ENCODE data around the gene UROC1.

The UROC1 gene

DNA sequence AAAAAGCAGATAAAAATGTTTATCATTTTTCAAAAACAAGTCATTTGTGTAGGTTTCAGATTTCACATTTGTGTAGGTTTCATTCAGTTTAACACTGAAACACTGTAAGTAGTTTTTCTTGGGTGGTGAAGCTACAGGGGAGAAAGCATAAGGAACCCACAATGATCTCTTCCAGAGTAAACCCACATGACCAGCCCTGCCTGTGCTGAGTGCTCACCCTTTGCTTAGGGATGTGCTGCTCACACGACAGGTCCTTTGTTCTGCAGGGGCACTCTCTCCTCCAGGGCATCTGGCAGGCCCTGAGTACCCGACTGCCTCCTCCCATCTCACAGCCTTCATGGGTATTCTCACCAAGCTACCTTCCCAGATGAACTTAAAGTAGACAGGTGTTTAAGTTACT lies 70.8 kb downstream of the UROC1 start:
- no peak overlapping the region for H3K4me3 ChIP-seq (ENCODE audit: control insufficient read depth, low read depth, low read length)
- DNase-seq (ENCODE audit: low read depth): no peak
- TF ChIP-seq, protein P1, sequence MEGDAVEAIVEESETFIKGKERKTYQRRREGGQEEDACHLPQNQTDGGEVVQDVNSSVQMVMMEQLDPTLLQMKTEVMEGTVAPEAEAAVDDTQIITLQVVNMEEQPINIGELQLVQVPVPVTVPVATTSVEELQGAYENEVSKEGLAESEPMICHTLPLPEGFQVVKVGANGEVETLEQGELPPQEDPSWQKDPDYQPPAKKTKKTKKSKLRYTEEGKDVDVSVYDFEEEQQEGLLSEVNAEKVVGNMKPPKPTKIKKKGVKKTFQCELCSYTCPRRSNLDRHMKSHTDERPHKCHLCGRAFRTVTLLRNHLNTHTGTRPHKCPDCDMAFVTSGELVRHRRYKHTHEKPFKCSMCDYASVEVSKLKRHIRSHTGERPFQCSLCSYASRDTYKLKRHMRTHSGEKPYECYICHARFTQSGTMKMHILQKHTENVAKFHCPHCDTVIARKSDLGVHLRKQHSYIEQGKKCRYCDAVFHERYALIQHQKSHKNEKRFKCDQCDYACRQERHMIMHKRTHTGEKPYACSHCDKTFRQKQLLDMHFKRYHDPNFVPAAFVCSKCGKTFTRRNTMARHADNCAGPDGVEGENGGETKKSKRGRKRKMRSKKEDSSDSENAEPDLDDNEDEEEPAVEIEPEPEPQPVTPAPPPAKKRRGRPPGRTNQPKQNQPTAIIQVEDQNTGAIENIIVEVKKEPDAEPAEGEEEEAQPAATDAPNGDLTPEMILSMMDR (conservative IDR thresholded peaks at IDR 0.05; ENCODE audit: control insufficient read depth, insufficient read depth, low read depth, low read length): no peak

DNA sequence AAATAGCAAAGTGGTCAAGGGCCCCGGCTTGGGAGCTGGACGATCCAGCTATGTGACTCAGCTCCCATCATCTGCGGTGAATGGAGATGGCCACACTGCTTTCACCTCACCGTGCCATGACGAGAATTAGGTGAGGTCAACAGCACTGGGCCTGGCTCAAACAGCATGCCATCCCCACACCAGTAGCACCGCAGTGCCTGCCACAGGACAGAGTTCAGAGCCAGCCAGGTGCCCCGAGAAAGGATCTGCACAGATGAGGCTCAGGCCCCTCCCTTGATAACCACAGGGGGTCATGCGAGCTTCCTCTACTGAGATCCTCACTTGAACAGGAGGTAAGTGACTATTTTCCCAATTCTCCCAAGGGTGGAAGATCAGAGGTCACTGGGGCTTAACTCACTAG lies 71.3 kb downstream of the UROC1 start:
- DNase-seq (ENCODE audit: low read depth): no peak
- H3K4me3 ChIP-seq (ENCODE audit: control insufficient read depth, low read depth, low read length): no peak overlapping the region
- TF ChIP-seq, protein P1 (conservative IDR thresholded peaks at IDR 0.05; ENCODE audit: control insufficient read depth, insufficient read depth, low read depth, low read length): no peak

DNA sequence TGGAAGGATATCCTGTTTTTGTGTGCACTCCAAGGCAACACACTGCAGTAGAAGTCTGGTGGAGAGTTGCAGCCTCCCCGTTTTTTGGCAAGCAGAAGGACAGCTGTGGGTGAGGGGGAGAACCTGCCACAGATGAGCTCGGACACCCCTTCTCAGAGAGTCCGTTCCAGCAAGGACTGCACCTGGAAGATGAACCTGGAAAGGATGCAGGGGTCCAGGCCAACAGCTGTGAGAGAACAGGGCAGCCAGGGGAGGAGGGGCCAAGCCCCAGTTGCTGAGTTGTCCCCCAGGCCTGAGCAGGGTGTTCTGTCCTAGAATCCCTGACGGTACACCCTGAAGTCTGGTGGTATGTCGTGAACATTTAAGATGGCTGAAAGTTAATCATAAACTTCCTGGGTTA lies 72.1 kb downstream of the UROC1 start:
- H3K4me3 ChIP-seq (ENCODE audit: control insufficient read depth, low read depth, low read length): no peak overlapping the region
- TF ChIP-seq, protein P1 (conservative IDR thresholded peaks at IDR 0.05; ENCODE audit: control insufficient read depth, insufficient read depth, low read depth, low read length): no peak
- DNase-seq (ENCODE audit: low read depth): no peak

DNA sequence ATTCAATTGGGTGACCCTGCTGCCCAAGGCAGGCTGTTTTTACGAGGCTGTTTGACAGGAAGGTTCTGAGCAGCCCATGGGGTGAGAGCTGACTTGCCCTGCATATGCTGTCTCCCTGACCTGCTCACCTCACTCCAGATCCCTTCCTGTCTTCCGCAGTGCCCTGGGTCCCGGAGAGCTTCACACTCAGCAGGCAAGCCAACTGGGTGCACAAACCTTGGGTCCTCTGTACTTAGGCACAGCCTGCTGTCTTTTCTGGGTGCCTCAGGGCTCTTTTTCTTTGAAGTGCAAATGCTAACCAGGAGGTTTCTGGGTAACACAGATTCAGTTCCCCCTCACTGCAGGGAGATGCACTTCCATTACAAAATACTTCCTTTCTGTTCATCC lies 74.7 kb downstream of the UROC1 start:
- DNase-seq (ENCODE audit: low read depth): no peak
- H3K4me3 ChIP-seq (ENCODE audit: control insufficient read depth, low read depth, low read length): no peak overlapping the region
- TF ChIP-seq, protein P1 (conservative IDR thresholded peaks at IDR 0.05; ENCODE audit: control insufficient read depth, insufficient read depth, low read depth, low read length): no peak

DNA sequence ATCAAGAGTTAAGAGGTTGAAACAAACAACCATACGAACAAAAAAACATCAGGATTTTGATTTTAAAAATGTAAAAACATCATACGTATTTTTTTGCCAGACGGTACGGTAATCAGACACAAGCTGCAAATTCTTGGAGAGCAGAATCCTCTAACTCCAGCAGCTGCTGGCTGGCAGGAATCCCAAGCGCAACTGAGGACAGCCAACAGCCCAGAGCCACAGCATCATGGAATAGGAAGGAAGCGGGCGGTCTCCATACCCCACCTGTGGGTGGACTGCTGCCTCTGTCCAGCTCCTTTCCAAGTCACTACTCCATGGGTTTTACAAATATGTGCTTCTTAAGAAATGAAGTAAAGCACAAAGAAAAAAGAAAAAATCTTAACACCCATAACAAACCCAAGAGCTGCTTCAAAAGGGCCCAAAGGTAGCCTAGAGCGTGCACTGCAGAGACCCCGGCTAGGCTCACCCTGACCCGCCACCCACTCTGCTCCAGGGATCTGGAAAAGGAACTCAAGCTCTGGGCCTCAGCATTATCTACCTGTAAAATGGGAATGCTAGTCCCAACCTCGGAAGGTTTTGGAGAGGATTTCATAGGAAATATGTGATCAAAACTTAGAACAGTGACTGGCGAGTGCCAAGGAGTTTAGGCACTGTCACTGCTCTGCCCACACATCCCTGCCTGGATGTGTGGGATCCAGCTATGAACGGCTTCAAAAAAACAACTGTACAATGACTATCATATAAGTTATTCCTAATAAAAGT lies 75.3 kb downstream of the UROC1 start:
- DNase-seq (ENCODE audit: low read depth): no peak
- TF ChIP-seq, protein P1 (conservative IDR thresholded peaks at IDR 0.05; ENCODE audit: control insufficient read depth, insufficient read depth, low read depth, low read length): no peak
- H3K4me3 ChIP-seq (ENCODE audit: control insufficient read depth, low read depth, low read length): no peak overlapping the region

DNA sequence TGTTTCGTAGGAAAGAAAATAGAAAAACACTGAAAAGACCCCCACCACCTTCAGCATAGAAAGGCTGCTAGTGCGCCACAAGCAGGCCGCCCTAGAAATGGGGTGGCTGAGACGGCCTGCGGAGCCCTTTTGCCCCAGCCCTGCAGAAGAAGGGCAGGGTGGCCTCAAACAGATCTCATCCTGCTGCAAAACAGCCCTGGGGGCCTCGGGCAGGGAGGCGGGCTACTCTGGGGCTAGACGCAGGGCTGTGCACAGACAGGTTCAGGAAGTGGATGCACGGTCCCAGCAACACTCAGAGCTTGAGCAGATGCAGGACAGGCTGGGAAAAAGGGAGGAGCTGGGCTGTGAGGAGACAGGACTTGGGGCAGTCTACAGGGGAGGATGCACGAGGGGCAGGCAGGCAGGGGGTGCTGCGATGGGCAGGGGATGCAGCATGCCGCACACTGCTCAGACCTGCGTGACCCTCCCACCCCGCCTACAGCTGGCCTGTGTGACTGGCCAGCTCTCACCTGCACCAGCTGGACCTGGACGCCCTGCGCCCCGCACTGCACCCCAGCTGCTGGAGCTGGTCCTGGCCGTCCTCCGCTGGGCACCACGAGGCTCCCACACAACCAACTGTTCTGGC lies 76.2 kb downstream of the UROC1 start:
- no peak for DNase-seq (ENCODE audit: low read depth)
- TF ChIP-seq, protein P1 (conservative IDR thresholded peaks at IDR 0.05; ENCODE audit: control insufficient read depth, insufficient read depth, low read depth, low read length): no peak
- H3K4me3 ChIP-seq (ENCODE audit: control insufficient read depth, low read depth, low read length): no peak overlapping the region

Data from fibroblast of mammary gland (primary cell).